Measurements from ENCODE around the gene CD207.

The CD207 gene

GRCh38 chr2:70793450-70793849 is 42.2 kb downstream of the CD207 start:
- no peak for DNase-seq

GRCh38 chr2:70790136-70790828 is 45.3 kb downstream of the CD207 start, which contains the start of gene FIGLA:
FIGLA (minus strand) TSS chr2:70790643; CDS start chr2:70790638, 5 bp downstream.
- no peak for DNase-seq

- DNase-seq = peak; percentile 87
Measured at GRCh38 chr2:70789304-70790135, 46.1 kb downstream of the CD207 start.

- peak; percentile 65 for DNase-seq
Measured at GRCh38 chr2:70785137-70785911, 50.3 kb downstream of the CD207 start.

- no peak for DNase-seq
Measured at GRCh38 chr2:70784320-70784719, 51.3 kb downstream of the CD207 start.
